Gastrocnemius medialis (tissue), 4 donors: ENCODE results near the gene F11. TPM values are rescaled to one million over a fixed set of nuclear protein-coding genes. Genes with fewer than 3 reads are reported as not detected.

ENCODE experiments used
- ATAC-seq, 2 donors: fragments of 150-250 bp; one replicate each; pipeline ENCODE4 v1.9.1; 2016
- DNase-seq, 2 donors: peaks; one replicate each; pipeline ENCODE4 v3.0.0-alpha.2; 2019
- H3K27ac ChIP-seq, 4 donors: fragments of 200-600 bp; sonication (generic); 1 replicate in 1 of 4; 2 replicates in 3 of 4; pipeline ENCODE4 v1.5.1; 2016 to 2018; ENCODE audit warnings: mild to moderate bottlenecking in 2 of 4, moderate library complexity in 1 of 4
- H3K27me3 ChIP-seq, 3 donors: fragments of 200-600 bp; sonication (generic) in 2 of 3; 1 replicate in 1 of 3; 2 replicates in 2 of 3; pipeline versions ENCODE4 v1.5.1 to v1.6.0; 2016 to 2019; ENCODE audit warnings: mild to moderate bottlenecking in 1 of 3, moderate library complexity in 1 of 3
- H3K36me3 ChIP-seq, 2 donors: fragments of 200-600 bp; sonication (generic) in 1 of 2; one replicate each; pipeline ENCODE4 v1.5.1; 2017 to 2018
- H3K4me1 ChIP-seq, 2 donors: fragments of 200-600 bp; sonication (generic) in 1 of 2; one replicate each; pipeline ENCODE4 v1.5.1; 2016 to 2017; ENCODE audit warnings: mild to moderate bottlenecking in 2 of 2
- H3K4me3 ChIP-seq, 4 donors: fragments of 200-600 bp; sonication (generic) in 3 of 4; 1 replicate in 1 of 4; 2 replicates in 3 of 4; pipeline ENCODE4 v1.5.1; 2016 to 2019; ENCODE audit warnings: mild to moderate bottlenecking in 2 of 4
- H3K9me3 ChIP-seq, 3 donors: fragments of 200-600 bp; sonication (generic) in 2 of 3; 1 replicate in 1 of 3; 2 replicates in 2 of 3; pipeline ENCODE4 v1.5.1; 2016 to 2019
- CTCF ChIP-seq, 5 experiments: fragments of 450-650 bp in 3 of 5; fragments of 200-600 bp in 2 of 5; sonication (generic) in 2 of 5; IDR thresholded peaks in 4 of 5; conservative IDR thresholded peaks in 1 of 5; 1 replicate in 4 of 5; 2 replicates in 1 of 5; pipeline ENCODE4 v1.5.1; 2016 to 2019; ENCODE audit warnings: antibody characterized with exemption in 5 of 5, mild to moderate bottlenecking in 3 of 5, moderate library complexity in 3 of 5
- POLR2A ChIP-seq, 2 donors: fragments of 450-650 bp; IDR thresholded peaks; one replicate each; pipeline ENCODE4 v1.6.1; 2017; ENCODE audit warnings: antibody characterized with exemption in 2 of 2, mild to moderate bottlenecking in 2 of 2, moderate library complexity in 2 of 2
- in situ Hi-C, 4 donors: fragments of 200-750 bp; cut with MboI; loops; one replicate each; pipeline versions ENCODE4 v1.15.0 to v1.8.0; 2017; ENCODE audit warnings: low sequenced_read_pairs in 4 of 4
- intact Hi-C: fragments of 100-400 bp; cut with DNase I; formaldehyde crosslinking; loops from one replicate; pipeline ENCODE4 v1.15.1; 2023; ENCODE audit warnings: low total_unique reads
- total RNA-seq, 4 donors: library from RNA; depleted of rRNA; stranded (reverse); fragments of >200 nt; gene quantifications; one replicate each; pipeline versions ENCODE4 v1.1.0 to v1.2.3, GENCODE V29; 2016

The F11 gene
- total RNA-seq, 4 donors from 2014 or later: 0.22 TPM; not detected in 3

GRCh38 chr4:186228514-186228894, 37.5 kb upstream of the F11 start:
- TF ChIP-seq CTCF (IDR thresholded peaks at IDR 0.05 in 4 of 5, conservative IDR thresholded peaks at IDR 0.05 in 1 of 5) (no peak), POLR2A (IDR thresholded peaks at IDR 0.05) (no peak)
- Histone ChIP-seq H3K27me3 (no peaks in the 10 kb centered on the region), H3K36me3 (no peaks in the 10 kb centered on the region), H3K9me3 (no peaks in the 10 kb centered on the region), H3K27ac (no peak overlapping the region), H3K4me3 (no peak overlapping the region), H3K4me1 (peaks cover 0 to 4% of the 10 kb centered on the region in 2 donors)
- in situ Hi-C loops: no loop called here
- DNase-seq: no peak
- intact Hi-C loops: no loop called here
- no peak for ATAC-seq

GRCh38 chr4:186234367-186234766, 31.6 kb upstream of the F11 start:
- H3K27ac ChIP-seq: no peak overlapping the region
- no peaks in the 10 kb centered on the region for H3K9me3 ChIP-seq
- no peak overlapping the region for H3K4me3 ChIP-seq
- in situ Hi-C loops (no loop called here), intact Hi-C loops (no loop called here)
- no peaks in the 10 kb centered on the region for H3K36me3 ChIP-seq
- H3K27me3 ChIP-seq: no peaks in the 10 kb centered on the region
- DNase-seq: no peak
- H3K4me1 ChIP-seq: peaks cover 0 to 3% of the 10 kb centered on the region in 2 donors
- no peak for TF ChIP-seq CTCF (IDR thresholded peaks at IDR 0.05 in 4 of 5, conservative IDR thresholded peaks at IDR 0.05 in 1 of 5)
- no peak for TF ChIP-seq POLR2A (IDR thresholded peaks at IDR 0.05)
- no peak for ATAC-seq

GRCh38 chr4:186236126-186236525, 29.9 kb upstream of the F11 start:
- H3K4me1 ChIP-seq: peaks cover 0 to 3% of the 10 kb centered on the region in 2 donors
- DNase-seq (no peak), ATAC-seq (no peak)
- in situ Hi-C loops: no loop called here
- no peaks in the 10 kb centered on the region for H3K36me3 ChIP-seq
- TF ChIP-seq POLR2A (IDR thresholded peaks at IDR 0.05) (no peak), CTCF (IDR thresholded peaks at IDR 0.05 in 4 of 5, conservative IDR thresholded peaks at IDR 0.05 in 1 of 5) (no peak)
- no peak overlapping the region for H3K4me3 ChIP-seq
- H3K27ac ChIP-seq: no peak overlapping the region
- H3K27me3 ChIP-seq: no peaks in the 10 kb centered on the region
- H3K9me3 ChIP-seq: no peaks in the 10 kb centered on the region
- intact Hi-C loops: no loop called here

GRCh38 chr4:186240452-186240847, 25.5 kb upstream of the F11 start:
- no peak for ATAC-seq

More at GRCh38 chr4:186240452-186240847, 25.5 kb upstream of the F11 start:
- Histone ChIP-seq H3K36me3 (no peaks in the 10 kb centered on the region), H3K4me1 (no peaks in the 10 kb centered on the region), H3K27ac (no peak overlapping the region), H3K4me3 (no peak overlapping the region), H3K9me3 (no peaks in the 10 kb centered on the region), H3K27me3 (no peaks in the 10 kb centered on the region)
- intact Hi-C loops (no loop called here), in situ Hi-C loops (no loop called here)
- TF ChIP-seq CTCF (IDR thresholded peaks at IDR 0.05 in 4 of 5, conservative IDR thresholded peaks at IDR 0.05 in 1 of 5): no peak
- no peak for TF ChIP-seq POLR2A (IDR thresholded peaks at IDR 0.05)
- DNase-seq: no peak
